Retinal pigment epithelial cell (primary cell): ENCODE measurements around the gene MVD.
"Not testable (repeated sequence)": the region's sequence is repeated elsewhere in the genome, so short reads cannot be mapped to it uniquely, and the experiment has no call there.

ENCODE experiments used
- DNase-seq: peaks from one replicate; pipeline ENCODE4 v3.0.0-alpha.2; 2010; ENCODE audit warnings: low read depth
- H3K4me3 ChIP-seq: 2 replicates; pipeline ENCODE4 v1.5.1; 2011; ENCODE audit warnings: mild to moderate bottlenecking, low read length, control low read depth, moderate library complexity
- TF ChIP-seq, protein P1 (sequence below): conservative IDR thresholded peaks from 2 replicates; pipeline ENCODE4 v1.5.1; 2011; ENCODE audit warnings: low read depth, low read length, control low read depth, inconsistent platforms

The MVD gene

GRCh38 chr16:88614818-88615580 is 47.9 kb downstream of the MVD start:
- H3K4me3 ChIP-seq = no peak overlapping the region
- TF ChIP-seq, protein P1, sequence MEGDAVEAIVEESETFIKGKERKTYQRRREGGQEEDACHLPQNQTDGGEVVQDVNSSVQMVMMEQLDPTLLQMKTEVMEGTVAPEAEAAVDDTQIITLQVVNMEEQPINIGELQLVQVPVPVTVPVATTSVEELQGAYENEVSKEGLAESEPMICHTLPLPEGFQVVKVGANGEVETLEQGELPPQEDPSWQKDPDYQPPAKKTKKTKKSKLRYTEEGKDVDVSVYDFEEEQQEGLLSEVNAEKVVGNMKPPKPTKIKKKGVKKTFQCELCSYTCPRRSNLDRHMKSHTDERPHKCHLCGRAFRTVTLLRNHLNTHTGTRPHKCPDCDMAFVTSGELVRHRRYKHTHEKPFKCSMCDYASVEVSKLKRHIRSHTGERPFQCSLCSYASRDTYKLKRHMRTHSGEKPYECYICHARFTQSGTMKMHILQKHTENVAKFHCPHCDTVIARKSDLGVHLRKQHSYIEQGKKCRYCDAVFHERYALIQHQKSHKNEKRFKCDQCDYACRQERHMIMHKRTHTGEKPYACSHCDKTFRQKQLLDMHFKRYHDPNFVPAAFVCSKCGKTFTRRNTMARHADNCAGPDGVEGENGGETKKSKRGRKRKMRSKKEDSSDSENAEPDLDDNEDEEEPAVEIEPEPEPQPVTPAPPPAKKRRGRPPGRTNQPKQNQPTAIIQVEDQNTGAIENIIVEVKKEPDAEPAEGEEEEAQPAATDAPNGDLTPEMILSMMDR = no peak
- DNase-seq = no peak

DNA sequence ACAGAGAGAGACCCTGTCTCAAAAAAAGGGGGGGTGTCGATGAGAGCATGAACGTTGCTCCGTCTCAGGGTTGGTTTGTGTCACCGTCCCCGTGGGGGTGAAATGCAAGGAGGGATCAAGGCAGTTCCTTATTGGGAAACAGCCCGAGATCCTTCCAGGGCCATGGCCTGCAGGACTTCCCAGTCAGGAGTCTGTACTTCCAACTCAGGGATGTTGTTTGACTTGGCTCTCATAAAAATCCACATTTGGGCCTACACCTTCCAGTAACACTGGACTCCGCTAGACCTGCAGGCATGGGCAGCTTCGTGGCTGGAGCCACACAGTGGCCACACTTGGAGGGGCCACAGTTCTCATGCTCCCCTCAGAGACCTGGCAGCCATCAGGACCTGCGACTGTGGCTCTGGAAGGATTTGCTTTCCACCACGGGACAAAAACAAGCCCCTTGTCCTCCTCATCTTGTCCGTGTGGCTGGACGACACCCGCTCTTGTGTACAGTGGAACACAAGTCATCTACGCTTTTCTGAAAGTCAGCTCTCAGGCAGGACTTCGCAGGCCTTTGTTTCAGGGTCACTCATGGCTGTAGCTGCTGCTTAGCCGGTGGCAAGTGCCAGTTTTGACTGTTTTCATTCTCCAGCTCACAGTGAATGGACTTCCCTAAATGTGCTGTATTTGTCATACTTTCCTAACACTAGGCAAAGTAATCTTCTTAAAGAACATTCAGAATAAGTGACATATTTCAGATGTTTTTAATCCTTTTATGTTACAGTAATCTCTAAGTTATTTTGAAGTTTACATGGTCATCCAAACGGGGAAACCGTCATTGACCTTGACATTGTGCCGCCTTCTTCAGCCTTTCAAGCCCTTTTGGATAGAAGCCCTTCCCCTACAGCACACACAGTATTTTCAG is 48.7 kb downstream of the MVD start:
- no peak overlapping the region for H3K4me3 ChIP-seq
- TF ChIP-seq, protein P1 = no peak
- peak; percentile 37 for DNase-seq

DNA sequence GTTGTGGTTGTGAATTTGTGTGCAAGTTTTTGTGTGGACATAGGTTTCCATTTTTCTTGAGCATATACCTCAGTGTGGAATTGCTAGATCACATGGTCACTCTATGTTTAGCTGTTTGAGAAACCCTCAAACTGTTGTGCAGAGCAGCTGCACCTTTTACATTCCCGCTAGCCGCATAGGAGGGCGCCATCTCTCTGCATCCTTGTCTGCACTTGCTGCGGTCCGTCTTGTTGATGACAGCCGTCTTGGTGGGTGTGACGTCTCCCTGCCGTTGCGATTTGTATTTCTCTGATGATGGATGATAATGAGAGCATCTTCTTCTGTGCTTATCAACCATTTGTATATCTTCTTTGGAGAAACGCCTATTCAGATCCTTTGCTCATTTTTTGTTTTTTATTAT is 49.6 kb downstream of the MVD start:
- TF ChIP-seq, protein P1 = no peak
- DNase-seq = no peak
- no peak overlapping the region for H3K4me3 ChIP-seq

GRCh38 chr16:88610909-88611812 is 51.7 kb downstream of the MVD start:
- TF ChIP-seq, protein P1 = no peak
- DNase-seq = no peak

DNA sequence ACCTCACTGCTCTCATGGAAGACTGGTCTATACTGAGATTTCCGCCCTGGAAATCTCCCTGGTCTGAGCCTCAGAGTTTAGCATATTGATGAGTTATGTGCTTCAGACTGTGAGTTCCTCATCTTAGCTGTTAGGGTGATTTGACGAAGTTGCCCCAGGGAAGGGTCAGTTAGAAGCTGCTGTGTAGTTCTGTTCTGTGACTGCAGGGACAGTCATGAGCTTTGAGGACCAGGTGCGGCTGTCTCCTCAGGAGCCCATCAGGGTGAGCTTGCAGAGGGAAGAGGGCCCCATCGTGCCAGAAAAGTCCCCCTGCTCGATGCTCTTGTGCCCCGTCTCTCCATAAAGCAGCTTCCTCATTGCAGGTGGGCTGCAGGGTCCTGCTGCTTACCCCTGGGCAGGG is 52.8 kb downstream of the MVD start:
- TF ChIP-seq, protein P1 = peak; percentile 26
- DNase-seq = no peak
- H3K4me3 ChIP-seq = no peak overlapping the region

More at GRCh38 chr16:88610909-88611812, 51.7 kb downstream of the MVD start:
- H3K4me3 ChIP-seq = no peak overlapping the region

GRCh38 chr16:88609426-88609825 is 53.5 kb downstream of the MVD start:
- DNase-seq, H3K4me3 ChIP-seq: not testable (repeated sequence)

DNA sequence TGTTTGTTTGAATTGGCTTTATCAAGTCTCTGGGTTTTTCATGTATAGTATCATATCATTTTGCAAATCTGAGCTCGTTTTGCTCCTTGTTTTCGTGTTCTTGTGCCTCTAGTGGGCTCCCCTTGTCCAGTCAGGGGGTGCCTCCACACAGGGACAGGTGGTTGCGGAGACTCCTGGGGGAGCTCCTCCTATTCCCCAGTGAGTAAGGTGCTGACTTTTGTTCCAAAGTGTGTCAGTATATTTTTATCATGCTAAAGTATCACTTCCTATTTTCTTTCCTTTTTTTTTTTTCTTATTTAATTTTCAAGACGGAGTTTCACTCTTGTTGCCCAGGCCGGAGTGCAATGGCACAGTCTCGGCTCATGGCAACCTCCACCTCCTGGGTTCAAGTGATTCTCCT is 54.8 kb downstream of the MVD start:
- TF ChIP-seq, protein P1 = no peak
- no peak for DNase-seq
- H3K4me3 ChIP-seq = no peak overlapping the region
